Measurements from ENCODE around the gene RNF213. TPM values are rescaled to one million over a fixed set of nuclear protein-coding genes. Genes with fewer than 3 reads are reported as not detected.
"Not testable (repeated sequence)": the region's sequence is repeated elsewhere in the genome, so short reads cannot be mapped to it uniquely, and the experiment has no call there.

Gene RNF213
- total and polyA plus RNA-seq, 8 donors, result 21.9 to 94.7 (median 37.8) TPM

GRCh38 chr17:80297996-80298560, 37.4 kb downstream of the RNF213 start:
- no peak for ATAC-seq
- no peaks in the 10 kb centered on the region for H3K4me1 ChIP-seq
- H3K27ac ChIP-seq, result no peak overlapping the region
- no peak for TF ChIP-seq CTCF (IDR thresholded peaks at IDR 0.05)
- peaks cover 3 to 57% (median 20%) of the 10 kb centered on the region in 3 donors for H3K36me3 ChIP-seq
- intact Hi-C loops (cut with DNase I), result no loop called here
- H3K4me3 ChIP-seq, result no peak overlapping the region
- no peaks in the 10 kb centered on the region for H3K27me3 ChIP-seq
- DNase-seq, result peak in 1 of 6 donors; percentile 42
- 82 to 83% methylated on average over 19 of the region's 19 CpGs for WGBS, 2 donors
- FAIRE-seq, result no peak
- H3K9me3 ChIP-seq, result no peaks in the 10 kb centered on the region

DNA sequence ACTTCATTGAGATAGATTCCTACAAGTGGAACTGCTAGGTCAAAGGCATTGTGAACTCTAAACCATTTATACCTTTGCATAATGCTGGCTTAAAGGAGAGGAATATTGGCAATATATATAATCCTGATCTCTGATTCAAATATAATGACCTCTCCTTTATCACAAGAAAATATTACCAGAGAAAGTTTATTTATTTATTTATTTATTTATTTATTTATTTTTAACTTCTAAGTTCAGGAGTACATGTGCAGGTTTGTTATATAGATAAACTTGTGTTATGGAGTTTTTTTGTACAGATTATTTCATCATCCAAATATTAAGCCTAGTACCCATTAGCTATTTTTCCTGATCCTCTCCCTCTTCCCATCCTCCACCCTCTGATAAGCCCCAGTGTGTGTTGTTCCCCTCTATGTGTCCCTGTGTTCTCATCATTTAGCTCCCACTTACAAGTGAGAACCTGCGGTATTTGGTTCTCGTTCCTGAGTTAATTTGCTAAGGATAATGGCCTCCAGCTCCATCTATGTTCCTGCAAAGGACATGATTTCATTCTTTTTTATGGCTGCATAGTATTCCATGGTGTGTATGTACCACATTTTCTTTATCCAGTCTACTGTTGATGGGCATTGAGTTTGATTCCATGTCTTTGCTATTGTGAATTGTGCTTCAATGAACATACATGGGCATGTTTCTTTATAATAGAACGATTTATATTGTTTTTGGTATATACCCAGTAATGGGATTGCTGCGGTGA, 38.9 kb downstream of the RNF213 start:
- 95 to 97% methylated on average over 4 of the region's 4 CpGs for WGBS, 2 donors
- H3K9me3 ChIP-seq; DNase-seq; intact Hi-C loops (cut with DNase I); H3K27me3 ChIP-seq; ATAC-seq; H3K4me3 ChIP-seq; H3K27ac ChIP-seq; H3K4me1 ChIP-seq: not testable (repeated sequence)
- FAIRE-seq, result peak; percentile 26
- H3K36me3 ChIP-seq, result peaks cover 5 to 56% (median 16%) of the 10 kb centered on the region in 3 donors

DNA sequence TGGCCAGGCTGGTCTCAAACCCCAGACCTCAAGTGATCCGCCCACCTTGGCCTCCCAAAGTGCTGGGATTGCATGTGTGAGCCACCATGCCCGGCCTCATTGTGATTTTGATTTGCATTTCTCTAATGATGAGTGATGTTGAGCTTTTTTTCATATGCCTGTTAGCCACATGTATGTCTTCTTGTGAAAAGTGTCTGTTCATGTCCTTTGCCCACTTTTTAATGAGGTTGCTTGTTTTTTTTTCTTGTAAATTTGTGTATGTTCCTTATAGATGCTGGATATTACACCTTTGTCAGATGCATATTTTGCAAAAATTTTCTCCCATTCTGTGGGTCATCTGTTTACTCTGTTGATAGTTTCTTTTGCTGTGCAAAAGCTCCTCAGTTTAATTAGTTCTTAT, 40.1 kb downstream of the RNF213 start:
- H3K27ac ChIP-seq; ATAC-seq; H3K9me3 ChIP-seq; H3K4me3 ChIP-seq; H3K27me3 ChIP-seq; FAIRE-seq; intact Hi-C loops (cut with DNase I); H3K4me1 ChIP-seq: not testable (repeated sequence)
- WGBS, 2 donors, result 93 to 100% methylated on average over 2 of the region's 2 CpGs
- H3K36me3 ChIP-seq, result peaks cover 5 to 53% (median 13%) of the 10 kb centered on the region in 3 donors
- DNase-seq, result peak in 1 of 6 donors; percentile 3

DNA sequence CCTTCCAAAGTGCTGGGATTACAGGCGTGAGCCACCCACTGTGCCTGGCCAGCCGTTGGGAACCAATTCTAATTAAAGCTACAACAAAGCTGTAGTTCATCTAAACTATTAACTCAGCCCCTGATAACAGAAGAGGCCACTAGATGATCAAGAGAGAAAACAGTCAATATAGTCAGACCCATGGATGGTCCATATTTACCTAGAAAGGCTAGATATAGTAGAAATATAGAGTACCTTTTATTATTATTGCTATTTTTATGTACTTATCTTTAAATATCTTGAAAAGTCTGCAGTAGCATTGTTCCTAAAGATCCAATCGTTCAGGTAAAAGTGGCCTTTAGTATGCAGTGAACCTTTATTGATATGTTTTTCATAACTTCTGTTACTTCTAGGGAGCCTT, 43.2 kb downstream of the RNF213 start:
- 91 to 95% methylated on average over 3 of the region's 3 CpGs for WGBS, 2 donors
- H3K27ac ChIP-seq, result no peak overlapping the region
- FAIRE-seq (no peak), DNase-seq (no peak), ATAC-seq (no peak)
- intact Hi-C loops (cut with DNase I), result no loop called here
- no peak overlapping the region for H3K4me3 ChIP-seq
- peaks cover 5 to 51% (median 6%) of the 10 kb centered on the region in 3 donors for H3K36me3 ChIP-seq
- no peak for TF ChIP-seq CTCF (IDR thresholded peaks at IDR 0.05)
- no peaks in the 10 kb centered on the region for H3K9me3 ChIP-seq
- no peaks in the 10 kb centered on the region for H3K27me3 ChIP-seq
- H3K4me1 ChIP-seq, result no peaks in the 10 kb centered on the region

- ATAC-seq (no peak), DNase-seq (no peak), FAIRE-seq (no peak)
- Histone ChIP-seq H3K27ac (no peak overlapping the region), H3K27me3 (no peaks in the 10 kb centered on the region), H3K9me3 (no peaks in the 10 kb centered on the region), H3K4me3 (no peak overlapping the region), H3K4me1 (no peaks in the 10 kb centered on the region), H3K36me3 (peaks cover 2 to 56% (median 9%) of the 10 kb centered on the region in 3 donors)
- intact Hi-C loops (cut with DNase I), result no loop called here
- no peak for TF ChIP-seq CTCF (IDR thresholded peaks at IDR 0.05)
- 90% methylated on average over 12 of the region's 12 CpGs for WGBS, 2 donors
These were observed 47.5 kb downstream of the RNF213 start for GRCh38 chr17:80307994-80308691.
